GM18498 (cell line): ENCODE measurements around the gene CASS4.
"Not testable (repeated sequence)": the region's sequence is repeated elsewhere in the genome, so short reads cannot be mapped to it uniquely, and the experiment has no call there.

Experiments used
- ATAC-seq: cut with Tn5 transposase; IDR thresholded peaks from one replicate; pipeline ENCODE4 v1.9.1; 2021; ENCODE audit warnings: mild to moderate bottlenecking, moderate library complexity; ENCODE audit not compliant: unreplicated experiment

The CASS4 gene, protein sequence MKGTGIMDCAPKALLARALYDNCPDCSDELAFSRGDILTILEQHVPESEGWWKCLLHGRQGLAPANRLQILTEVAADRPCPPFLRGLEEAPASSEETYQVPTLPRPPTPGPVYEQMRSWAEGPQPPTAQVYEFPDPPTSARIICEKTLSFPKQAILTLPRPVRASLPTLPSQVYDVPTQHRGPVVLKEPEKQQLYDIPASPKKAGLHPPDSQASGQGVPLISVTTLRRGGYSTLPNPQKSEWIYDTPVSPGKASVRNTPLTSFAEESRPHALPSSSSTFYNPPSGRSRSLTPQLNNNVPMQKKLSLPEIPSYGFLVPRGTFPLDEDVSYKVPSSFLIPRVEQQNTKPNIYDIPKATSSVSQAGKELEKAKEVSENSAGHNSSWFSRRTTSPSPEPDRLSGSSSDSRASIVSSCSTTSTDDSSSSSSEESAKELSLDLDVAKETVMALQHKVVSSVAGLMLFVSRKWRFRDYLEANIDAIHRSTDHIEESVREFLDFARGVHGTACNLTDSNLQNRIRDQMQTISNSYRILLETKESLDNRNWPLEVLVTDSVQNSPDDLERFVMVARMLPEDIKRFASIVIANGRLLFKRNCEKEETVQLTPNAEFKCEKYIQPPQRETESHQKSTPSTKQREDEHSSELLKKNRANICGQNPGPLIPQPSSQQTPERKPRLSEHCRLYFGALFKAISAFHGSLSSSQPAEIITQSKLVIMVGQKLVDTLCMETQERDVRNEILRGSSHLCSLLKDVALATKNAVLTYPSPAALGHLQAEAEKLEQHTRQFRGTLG

DNA sequence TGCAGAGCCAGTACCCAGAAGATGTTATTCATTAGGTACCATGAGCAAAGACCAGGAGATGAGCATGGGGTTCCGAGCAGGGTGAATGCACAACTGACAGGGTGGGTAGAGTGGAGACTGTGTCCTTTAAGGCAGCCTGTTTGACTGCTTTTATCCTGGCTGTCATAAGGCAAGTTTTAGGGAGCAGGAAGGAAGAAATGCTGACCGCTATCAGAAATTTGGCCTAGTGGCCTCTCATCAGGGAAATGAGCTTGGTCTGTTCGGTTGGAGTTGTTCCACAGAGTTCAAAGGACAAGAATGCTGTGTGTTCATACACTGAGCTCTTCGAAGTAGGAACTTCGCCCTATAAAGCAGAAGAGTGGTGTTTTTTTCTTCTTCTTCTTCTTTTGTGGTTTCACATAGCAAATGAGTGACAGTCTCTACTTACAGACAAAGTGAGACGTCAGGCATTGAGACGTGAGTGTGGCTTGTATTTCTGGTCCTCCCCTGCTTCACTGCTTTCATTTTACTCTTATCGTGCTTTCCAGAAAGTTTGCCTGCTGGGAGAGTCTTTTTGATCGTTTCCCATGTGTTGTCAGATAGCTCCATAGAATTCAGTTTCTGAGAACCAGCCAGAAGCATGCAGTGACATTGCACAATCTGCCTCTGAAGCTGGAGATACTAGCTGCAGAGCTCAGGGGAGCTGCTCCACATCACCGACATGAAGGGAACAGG, at the start of gene CASS4:
TSS of gene CASS4 (plus strand) at position 502 of the 714 bp plus-strand sequence. CDS start at position 701, 199 bp downstream.
- ATAC-seq, result peak; percentile 74

DNA sequence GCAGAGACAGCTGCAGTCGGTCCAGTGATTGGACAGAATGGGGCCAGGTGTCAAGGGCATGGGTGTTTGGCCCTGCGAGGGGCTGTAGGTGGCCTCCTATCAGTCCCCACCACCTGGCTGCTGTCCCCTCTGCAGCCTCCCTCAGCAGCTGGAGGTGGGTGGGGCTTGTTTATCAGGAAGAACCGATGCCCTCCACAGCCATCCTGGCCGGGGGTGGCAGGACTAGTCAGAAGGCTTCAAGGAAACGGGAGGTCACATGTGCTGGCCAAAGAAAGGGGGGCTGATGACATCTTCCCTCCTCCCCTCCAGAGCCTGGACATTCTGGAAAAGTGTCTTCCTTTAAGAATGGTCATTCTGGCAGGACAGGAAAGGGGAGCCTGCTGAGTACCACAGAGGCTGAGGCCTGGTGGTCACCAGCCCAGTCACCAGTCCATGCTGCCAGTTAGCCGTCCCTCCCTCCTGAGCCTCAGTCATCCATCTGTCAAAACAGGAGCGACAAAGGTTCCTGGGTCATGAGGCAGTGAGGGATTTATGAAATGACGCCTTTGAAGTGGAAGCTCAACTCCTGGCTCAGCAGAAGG, 49.1 kb upstream of the CASS4 start:
- ATAC-seq, result no peak

DNA sequence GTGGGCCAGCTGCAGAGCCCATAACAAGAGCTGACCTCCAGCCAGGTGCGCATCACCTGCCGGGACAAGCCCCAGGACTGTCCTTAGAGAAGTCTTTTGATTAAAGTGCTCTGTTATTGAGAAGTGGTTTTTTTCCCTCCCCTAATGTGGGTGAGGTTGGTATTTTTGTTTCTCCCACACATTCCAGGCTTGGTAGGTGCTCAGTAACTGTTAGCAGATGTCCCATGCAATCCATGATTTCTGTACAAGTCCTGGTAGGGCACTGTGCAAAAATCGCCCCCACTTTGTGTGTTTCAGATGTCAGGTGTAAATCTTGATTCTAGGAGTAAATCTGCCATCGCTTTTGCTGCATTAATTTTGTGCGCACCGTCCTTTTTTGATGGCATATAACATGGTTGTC, 48.6 kb upstream of the CASS4 start:
- ATAC-seq, result no peak

DNA sequence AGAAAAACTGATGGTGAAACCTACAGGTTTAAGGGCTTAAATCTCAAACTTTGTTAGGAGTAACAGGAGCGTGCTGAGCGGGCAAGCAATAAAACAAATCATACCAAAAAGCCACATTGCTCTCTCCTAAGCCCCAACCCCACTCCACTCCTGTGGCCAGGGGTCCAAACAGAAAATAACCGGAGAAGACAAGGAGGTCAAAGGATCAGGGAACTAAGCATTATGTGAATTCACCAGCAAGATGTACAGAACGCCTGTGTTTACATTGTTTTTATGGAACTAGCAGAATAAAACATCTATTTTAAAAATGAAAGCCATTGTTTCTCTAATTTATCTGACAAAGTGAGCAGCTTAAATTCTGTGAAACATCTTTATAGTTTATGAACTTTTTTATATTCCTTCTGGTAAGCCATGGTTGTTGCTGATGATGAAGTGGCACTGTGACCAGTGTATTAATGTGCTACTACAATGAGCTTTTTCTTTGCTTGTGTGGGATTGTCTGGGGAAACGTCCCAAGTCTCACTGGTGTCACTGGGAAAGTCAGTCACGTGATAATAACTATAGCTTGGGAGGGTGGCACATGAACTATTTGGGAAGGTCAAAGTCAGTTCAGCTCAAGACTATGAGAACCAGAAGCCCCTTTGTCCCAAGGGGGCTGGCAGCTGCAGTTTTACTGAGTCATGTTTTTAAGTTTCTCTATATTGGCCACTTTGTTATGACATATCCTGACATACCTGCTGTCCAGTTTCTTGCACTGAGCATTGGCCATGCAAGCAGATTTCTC, 43.5 kb upstream of the CASS4 start:
- ATAC-seq, result no peak

DNA sequence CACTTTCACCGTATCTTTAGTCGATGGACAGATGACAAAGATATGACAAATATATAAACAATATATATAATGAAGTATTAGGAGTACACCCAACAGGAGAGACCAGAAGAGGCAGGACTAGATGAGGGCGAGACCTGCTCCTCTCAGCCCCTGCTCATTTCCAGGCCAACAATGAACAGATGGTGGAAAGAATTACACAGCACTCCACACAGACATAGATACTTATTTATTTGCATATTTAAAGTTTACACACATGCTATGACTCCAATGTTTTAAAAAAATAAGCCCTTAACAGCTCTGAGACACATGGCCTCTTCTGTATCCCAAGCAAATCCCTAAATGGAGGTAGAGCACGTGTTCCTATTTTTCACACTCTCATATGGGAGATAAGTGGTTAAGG, 42.9 kb upstream of the CASS4 start:
- no peak for ATAC-seq

DNA sequence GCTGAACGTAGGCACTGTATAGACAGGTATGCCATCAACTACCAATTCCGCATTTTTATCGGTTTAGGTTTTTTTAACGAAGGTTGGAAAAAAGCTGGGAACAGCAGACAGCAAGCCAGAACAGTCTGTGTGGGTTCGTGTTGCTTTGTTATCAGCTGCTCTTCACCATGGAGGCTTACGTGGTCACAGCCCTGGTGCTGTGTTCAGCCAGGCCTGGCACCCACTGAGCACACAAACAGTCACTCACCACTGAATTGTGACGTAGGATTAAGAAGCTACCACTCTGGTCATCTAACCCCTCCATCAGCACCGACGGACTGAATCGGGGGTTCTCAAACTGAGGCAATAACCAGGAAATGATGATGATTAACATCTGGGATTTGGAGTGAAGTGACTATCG, 40.1 kb upstream of the CASS4 start:
- ATAC-seq, result no peak

DNA sequence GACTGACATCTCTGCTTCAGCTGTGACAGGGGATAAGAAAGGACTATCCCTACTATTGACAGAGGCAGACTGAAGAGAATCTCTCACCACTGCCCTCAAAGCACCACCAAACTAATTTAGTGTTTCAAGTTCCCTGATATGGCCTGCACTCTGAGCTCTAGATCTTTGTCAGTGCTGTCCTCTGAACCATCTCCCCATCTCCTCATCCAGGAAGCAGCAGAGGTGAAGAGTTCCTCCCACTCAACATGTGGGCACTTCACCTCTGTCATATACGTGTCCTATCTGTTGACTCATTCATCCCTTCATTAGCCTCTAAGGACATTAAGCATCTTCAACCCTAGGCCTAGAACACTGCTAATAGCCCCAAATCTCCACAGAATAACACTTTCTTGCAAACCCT, 39.2 kb upstream of the CASS4 start:
- ATAC-seq, result no peak

DNA sequence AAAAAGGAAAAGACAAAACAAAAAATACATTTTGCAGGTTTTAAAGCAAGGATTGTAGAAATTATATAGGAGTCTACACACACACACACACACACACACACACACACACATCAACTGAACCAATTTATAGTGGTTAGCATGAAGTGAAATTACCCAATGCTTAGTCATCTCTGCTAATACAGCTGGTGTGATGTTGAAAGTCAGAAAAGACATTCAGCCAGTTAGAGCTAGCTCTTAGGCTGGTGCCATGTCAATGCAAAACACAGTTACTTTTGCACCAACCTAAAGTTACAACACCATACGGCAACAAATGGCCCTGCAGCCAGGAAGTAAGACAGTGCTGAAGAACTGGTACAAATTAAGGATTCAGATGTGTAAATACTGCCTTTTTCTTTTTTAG, 38.1 kb upstream of the CASS4 start:
- ATAC-seq, result peak; percentile 68

DNA sequence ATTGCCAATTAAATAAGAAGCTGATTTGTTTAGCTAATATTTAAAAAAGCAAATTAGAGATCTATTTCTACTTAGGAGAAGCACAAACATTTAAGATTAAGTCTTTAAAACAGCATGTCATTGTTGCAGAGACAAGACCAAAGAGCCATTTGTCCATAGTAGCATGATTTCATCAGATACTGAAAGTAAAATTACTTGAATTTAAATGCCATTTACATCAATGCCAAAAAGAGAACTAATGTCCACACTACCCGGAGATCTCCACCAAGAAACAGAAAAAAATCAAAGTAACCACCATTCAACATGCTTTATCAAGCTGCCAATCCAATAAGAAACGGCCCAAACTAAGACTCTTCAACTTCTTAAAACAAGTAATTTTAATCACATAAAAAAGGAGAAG, 35.7 kb upstream of the CASS4 start:
- ATAC-seq, result no peak

DNA sequence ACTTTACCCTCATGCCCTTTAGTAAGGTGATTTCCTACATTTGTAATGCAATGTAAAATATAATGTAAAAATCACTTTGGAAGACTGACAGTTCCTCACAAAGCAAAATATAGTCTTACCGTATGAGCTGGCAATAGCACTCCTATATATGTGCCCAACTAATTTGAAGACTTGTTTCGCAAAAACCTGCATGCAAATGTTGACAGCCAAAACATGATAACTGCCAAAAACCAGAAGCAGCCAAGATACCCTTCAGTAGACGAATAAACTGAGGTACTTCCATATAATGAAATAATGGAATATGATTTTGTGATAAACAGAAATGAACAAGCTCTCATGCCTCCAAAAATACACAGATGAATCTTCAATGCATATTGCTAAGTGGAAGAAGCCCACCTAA, 33.7 kb upstream of the CASS4 start:
- ATAC-seq, result no peak

DNA sequence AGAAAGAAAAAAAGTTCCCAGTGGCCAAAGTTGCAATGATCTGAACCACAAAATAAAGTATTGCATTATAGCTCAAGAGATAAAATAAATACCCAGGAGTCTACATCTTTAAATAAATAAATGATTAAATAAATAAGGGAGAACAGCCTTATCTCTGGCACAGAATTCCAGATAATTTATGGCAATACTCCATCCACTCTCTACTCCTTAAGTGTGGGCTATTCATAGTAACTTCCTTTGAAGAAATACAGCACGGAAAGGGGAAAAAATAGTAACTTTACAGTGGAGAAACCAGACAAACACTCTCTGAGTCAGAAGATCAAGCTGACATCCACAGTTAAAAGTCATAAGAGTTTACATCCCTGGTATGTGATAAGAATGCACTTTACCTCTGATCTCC, 31.7 kb upstream of the CASS4 start:
- no peak for ATAC-seq

DNA sequence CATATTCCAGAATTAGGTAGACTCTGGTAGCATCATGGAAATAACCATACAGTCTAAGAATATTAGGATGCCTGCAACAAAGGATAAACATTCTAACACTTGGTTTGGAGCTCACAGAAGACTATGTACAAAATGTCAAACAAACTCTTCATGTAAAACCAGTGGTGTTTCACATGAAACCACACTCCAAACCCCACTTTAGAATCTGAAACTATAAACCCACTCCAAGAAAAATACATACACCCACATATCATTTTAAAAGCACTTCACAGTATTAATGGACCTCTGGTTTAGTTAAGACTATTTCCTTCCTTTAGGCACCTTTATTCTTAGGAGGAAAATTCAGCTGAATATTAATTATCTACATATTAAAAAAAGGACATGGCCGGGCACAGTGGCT, 30.6 kb upstream of the CASS4 start:
- ATAC-seq, result peak; percentile 63

DNA sequence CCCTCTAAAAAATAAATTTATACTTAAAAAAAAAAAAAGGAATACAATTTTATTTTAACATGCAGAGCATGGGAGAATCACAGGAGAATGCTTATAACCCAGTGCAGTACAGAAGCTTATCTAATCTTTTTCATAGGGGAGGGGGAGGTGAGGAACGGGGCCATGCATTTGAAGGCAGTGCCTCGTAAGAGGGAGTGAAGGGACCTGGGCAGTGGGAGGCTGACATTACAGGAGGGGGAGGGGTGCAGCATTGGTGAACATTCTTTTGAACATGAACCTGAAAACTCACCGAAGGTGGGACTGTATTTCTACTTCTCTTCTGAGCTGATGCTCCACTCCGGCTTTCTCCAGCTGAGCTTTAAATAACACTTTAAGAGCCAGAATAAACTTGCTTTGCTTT, 29.4 kb upstream of the CASS4 start:
- no peak for ATAC-seq

DNA sequence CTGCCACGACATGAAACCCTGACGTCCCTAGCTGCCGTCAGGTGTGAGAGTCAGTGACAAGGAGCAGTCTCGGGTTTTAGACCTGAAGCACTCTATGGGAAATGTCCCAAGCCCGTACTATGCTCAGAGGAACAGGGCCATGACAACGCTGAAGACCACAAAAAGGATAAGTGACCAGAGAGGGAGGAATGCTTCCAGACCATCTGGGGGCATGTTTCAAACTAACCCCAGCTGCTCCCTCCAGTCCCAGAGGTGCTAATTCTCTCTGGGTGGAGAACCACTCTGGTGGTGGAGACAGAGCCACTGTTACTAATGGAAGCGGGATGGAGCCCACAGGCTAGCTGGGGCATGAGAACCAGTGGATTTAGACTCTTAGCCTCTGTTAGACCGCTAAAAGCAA, 28.7 kb upstream of the CASS4 start:
- ATAC-seq, result no peak

DNA sequence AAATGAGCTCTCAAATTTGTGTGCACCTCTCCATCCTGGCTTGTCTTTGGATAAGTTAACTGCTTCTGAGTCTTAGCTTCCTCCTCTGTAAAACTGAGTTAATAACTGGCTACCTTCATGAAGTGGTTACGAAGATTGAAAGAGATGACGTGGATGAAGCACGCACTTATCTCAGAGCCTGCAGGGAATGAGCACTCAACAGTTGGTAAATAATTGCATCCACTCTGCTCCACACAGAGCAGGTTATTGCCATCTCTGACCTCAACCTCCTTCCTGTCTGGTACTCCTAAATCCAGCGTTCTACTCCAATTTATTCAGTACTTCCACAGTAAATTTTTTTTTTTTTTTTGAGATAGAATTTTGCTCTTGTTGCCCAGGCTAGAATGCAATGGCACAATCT, 26.9 kb upstream of the CASS4 start:
- no peak for ATAC-seq

DNA sequence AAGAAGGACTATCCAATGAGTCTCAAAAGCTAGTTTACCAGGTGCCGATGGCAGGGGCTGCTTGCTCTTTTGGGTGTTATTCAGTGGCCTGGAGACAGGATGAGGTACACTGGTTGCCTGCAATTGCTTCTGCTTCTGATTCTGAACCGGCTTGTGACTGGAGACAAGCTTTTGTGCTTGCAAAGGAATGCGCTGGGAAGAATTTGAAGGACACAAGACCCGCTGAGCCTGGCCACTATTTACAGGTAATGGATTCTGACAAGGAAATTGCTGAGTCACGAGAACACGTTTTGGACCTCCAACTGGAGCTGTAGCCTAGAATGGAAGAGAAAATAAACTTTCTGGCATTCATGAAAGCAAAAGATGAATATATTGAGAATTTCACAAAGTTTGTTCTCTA, 25.8 kb upstream of the CASS4 start:
- no peak for ATAC-seq

DNA sequence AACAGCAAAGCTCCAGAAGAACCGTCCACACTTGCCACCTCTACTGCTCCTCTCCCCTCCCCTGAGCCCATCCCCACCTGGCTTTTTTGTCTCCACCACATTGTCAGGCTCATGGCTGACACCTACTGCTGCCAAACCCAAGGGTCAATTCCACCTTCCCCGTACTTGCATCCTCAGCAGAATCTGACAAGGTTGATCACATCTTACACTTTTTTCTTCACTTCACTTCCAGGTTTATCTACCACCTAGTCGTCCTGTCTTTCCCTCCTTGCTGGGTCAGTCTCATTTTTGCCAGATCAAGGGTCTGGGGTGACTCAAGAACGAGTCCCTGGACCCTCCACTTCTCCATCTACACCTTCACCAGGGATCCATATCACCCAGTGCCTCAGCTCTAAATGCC, 23.2 kb upstream of the CASS4 start:
- no peak for ATAC-seq

DNA sequence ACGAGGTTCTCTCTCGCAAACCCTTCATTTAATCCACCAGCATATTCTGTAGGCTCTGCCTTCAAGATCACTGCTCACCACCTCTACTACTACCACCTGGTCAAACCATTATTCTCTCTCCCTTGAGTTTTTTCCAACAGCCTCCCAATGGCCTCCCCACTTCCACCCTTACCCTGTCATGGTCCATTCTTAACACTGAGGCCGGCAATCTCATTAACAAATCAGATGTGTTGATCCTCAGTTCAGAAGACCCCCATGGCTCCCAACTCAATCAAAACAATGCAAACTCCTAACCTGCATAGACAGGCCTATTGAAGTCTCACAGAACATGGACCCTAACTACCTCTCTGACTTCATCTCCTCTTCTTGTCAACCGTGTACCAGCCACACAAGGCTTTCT, 22.3 kb upstream of the CASS4 start:
- ATAC-seq, result no peak

DNA sequence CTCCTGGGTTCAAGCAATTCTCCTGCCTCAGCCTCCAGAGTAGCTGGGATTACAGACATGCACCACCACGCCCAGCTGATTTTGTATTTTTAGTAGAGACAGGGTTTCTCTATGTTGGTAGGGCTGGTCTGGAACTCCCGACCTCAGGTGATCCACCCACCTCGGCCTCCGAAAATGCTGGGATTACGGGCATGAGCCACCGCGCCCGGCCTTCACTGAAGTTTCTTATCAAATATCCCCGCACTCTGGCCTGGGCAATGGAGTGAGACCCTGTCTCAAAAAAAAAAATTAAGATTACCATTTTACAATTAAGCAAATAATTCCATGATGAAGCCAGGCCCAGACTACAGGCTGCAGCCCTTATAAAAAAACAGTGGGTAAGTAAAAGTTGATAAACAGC, 21.7 kb upstream of the CASS4 start:
- ATAC-seq, result not testable (repeated sequence)

DNA sequence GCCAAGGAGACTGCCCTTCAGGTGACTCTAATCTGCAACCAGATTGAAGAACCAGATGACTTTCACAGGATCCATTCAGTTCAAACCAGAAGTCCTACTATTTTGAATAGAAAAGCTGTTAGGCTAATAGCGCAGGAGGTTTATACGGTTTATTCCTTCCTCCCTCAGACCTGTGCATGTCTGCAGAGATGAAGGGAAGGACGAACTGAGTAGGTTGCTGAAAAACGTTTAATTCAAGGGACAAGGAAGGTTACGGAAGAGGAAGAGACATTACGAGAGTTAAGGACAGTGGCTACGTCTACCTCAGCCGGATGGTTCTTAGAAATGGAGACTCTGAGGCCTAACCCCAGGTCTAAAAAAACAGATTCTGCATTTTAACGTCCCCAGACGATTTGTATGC, 21.0 kb upstream of the CASS4 start:
- no peak for ATAC-seq
